Osteocyte (in vitro differentiated cells): ENCODE data around the gene OSGIN1. TPM values are rescaled to one million over a fixed set of nuclear protein-coding genes. Genes with fewer than 3 reads are reported as not detected.

ENCODE experiments used
- DNase-seq: peaks from one replicate; pipeline ENCODE4 v3.0.0; 2021; ENCODE audit warnings: mixed read lengths; ENCODE audit not compliant: unreplicated experiment; ENCODE audit errors: extremely low spot score
- H3K27ac Mint-ChIP-seq: one replicate; pipeline ENCODE4 v1.8.0; 2021; ENCODE audit warnings: mild to moderate bottlenecking, mixed read lengths; ENCODE audit not compliant: unreplicated experiment
- H3K27me3 Mint-ChIP-seq: one replicate; pipeline ENCODE4 v1.8.0; 2021; ENCODE audit warnings: mixed read lengths; ENCODE audit not compliant: unreplicated experiment
- H3K36me3 Mint-ChIP-seq: one replicate; pipeline ENCODE4 v1.8.0; 2021; ENCODE audit warnings: mixed read lengths; ENCODE audit not compliant: unreplicated experiment
- H3K4me1 Mint-ChIP-seq: one replicate; pipeline ENCODE4 v1.8.0; 2021; ENCODE audit warnings: mixed read lengths; ENCODE audit not compliant: unreplicated experiment
- H3K4me3 Mint-ChIP-seq: one replicate; pipeline ENCODE4 v1.8.0; 2021; ENCODE audit warnings: mild to moderate bottlenecking, moderate library complexity, mixed read lengths; ENCODE audit not compliant: unreplicated experiment
- H3K9me3 Mint-ChIP-seq: one replicate; pipeline ENCODE4 v1.8.0; 2021; ENCODE audit warnings: mixed read lengths; ENCODE audit not compliant: unreplicated experiment
- CTCF ChIP-seq: fragments of 200-600 bp; sonication (generic); IDR thresholded peaks from 2 replicates; pipeline ENCODE4 v1.5.0; 2021; ENCODE audit warnings: antibody characterized with exemption, mild to moderate bottlenecking, moderate library complexity
- total RNA-seq: library from RNA; stranded (reverse); gene quantifications from 2 replicates; pipeline ENCODE4 v1.2.1, GENCODE V29; 2021

The OSGIN1 gene
- total RNA-seq, 1 donor from 2014 or later: 1.3 TPM

- Mint-ChIP-seq H3K4me1 (peaks cover 5% of the 10 kb centered on the region), H3K4me3 (no peak overlapping the region), H3K27ac (no peak overlapping the region), H3K36me3 (peaks cover 4% of the 10 kb centered on the region), H3K9me3 (no peaks in the 10 kb centered on the region), H3K27me3 (peaks cover 6% of the 10 kb centered on the region)
- TF ChIP-seq CTCF: no peak
- no peak for DNase-seq
Observed at GRCh38 chr16:83931556-83931955, 21.5 kb upstream of the OSGIN1 start.

GRCh38 chr16:83932304-83932703, 20.7 kb upstream of the OSGIN1 start:
- no peaks in the 10 kb centered on the region for H3K9me3 Mint-ChIP-seq
- no peak for DNase-seq
- no peaks in the 10 kb centered on the region for H3K4me1 Mint-ChIP-seq
- no peak overlapping the region for H3K4me3 Mint-ChIP-seq
- no peak overlapping the region for H3K27ac Mint-ChIP-seq
- H3K36me3 Mint-ChIP-seq: peaks cover 4% of the 10 kb centered on the region
- peaks cover 6% of the 10 kb centered on the region for H3K27me3 Mint-ChIP-seq
- TF ChIP-seq CTCF: no peak

DNA sequence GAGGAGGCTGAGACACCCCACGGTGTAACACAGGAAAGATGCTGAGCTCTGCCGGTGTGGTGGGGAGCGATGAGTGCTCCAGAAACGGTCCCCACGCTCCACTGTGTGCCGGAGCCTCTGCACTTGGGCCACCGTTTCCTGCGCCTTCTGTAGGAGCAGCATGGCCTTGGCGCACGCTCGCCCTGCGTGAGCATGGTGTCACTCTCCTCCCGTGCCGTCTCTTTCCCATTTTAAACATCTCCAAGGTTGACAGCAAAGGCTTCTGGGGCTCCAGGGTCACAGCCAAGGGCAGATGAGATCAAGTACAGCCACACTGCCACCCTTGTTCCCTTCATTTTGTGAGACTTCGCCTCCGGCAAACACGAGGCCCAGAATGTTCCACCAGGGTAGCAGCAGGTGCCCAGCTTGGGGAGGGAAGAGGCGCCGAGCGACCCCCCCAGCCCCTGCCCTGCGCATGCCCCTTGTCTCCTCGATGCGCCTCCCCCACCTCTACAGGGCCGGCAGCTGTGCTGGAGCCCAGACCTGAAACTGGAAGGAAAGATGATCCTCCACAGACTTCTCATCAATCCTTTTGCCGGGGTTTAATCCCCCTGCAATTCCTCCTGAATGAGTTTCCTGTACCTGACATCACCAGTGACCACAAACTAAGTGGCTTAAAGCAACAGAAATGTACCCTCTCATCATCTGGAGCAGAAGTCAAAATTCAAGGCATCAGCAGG, 19.9 kb upstream of the OSGIN1 start:
- Mint-ChIP-seq H3K36me3 (peaks cover 4% of the 10 kb centered on the region), H3K4me3 (no peak overlapping the region), H3K9me3 (no peaks in the 10 kb centered on the region), H3K4me1 (no peaks in the 10 kb centered on the region), H3K27me3 (peaks cover 6% of the 10 kb centered on the region), H3K27ac (no peak overlapping the region)
- DNase-seq: no peak
- no peak for TF ChIP-seq CTCF

DNA sequence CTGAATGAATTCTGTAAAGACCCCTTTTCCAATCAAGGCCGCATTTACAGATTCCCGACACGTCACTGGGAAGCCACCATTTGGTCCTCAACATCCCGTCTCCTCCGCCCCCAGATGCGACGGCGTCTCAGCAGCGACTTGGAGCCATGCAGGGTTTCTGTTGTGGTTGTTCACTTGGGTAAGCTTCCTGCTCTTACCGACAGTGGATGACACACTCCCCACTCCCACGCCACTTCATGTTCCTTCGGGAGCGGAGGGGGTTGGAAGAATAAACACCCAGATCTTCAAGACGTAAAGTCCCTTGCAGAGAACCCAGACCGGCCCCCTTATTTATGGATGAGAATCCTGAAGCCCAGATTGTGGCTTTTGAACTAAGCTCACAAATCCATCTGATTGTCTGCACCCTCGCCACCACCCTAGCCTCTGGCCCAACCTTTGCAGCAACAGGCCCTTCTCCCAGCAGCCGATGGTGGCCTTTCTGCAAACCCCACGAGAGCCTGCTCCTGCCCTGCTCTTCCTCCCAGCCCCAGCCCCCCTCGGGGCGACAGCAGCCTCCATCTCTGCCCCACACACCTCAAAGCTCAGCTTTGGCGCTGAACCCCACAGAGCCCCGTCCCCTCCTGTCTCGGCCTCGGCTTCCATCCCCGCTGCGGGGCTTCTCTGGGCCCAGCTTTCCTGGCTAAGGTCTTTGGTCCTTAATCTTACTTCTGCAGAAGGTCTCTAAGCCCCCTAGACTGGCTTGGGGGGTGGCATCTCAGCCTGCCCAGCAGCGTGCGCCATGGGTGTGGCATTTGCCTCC, 19.0 kb upstream of the OSGIN1 start:
- no peak overlapping the region for H3K4me3 Mint-ChIP-seq
- H3K4me1 Mint-ChIP-seq: no peaks in the 10 kb centered on the region
- no peaks in the 10 kb centered on the region for H3K9me3 Mint-ChIP-seq
- peaks cover 6% of the 10 kb centered on the region for H3K27me3 Mint-ChIP-seq
- H3K36me3 Mint-ChIP-seq: peaks cover 4% of the 10 kb centered on the region
- no peak for DNase-seq
- no peak for TF ChIP-seq CTCF
- no peak overlapping the region for H3K27ac Mint-ChIP-seq

DNA sequence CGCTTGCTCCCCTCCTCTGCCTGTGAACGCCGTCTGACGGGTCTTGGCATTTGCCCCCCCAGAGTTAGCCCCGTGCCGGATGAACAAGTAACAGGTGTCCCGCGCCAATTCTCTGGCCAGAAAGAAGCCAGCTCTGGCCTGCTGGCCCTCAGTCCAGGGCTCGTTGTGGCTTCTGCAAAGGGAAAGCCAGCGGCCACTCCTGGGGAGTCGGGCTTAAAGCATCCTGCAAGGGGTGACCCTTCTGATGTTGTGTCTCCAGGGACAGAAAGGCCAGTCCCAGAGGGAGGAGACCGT, 18.4 kb upstream of the OSGIN1 start:
- H3K9me3 Mint-ChIP-seq: no peaks in the 10 kb centered on the region
- no peak overlapping the region for H3K4me3 Mint-ChIP-seq
- no peaks in the 10 kb centered on the region for H3K4me1 Mint-ChIP-seq
- peaks cover 6% of the 10 kb centered on the region for H3K27me3 Mint-ChIP-seq
- no peak for DNase-seq
- no peak overlapping the region for H3K27ac Mint-ChIP-seq
- no peak for TF ChIP-seq CTCF
- peaks cover 4% of the 10 kb centered on the region for H3K36me3 Mint-ChIP-seq
